Measurements from ENCODE around the gene CDH4. TPM values are rescaled to one million over a fixed set of nuclear protein-coding genes. Genes with fewer than 3 reads are reported as not detected.

Gene CDH4
- total RNA-seq, 2 donors from 2014 or later = 0.05 to 2.2 TPM

- TF ChIP-seq POLR2A (IDR thresholded peaks at IDR 0.05) (no peak), CTCF (IDR thresholded peaks at IDR 0.05) (no peak), POLR2AphosphoS5 (IDR thresholded peaks at IDR 0.05) (no peak)
- Histone ChIP-seq H3K36me3 (no peaks in the 10 kb centered on the region), H3K9me3 (no peaks in the 10 kb centered on the region), H3K4me1 (replicated peaks) (no peaks in the 10 kb centered on the region), H3K27me3 (replicated peaks; ENCODE audit: insufficient read depth) (peaks cover 4% of the 10 kb centered on the region), H3K4me3 (no peak overlapping the region), H3K27ac (no peak overlapping the region)
- intact Hi-C loops (cut with DNase I) = no loop called here
- WGBS = 61% methylated on average over 29 of the region's 30 CpGs
- no peak for DNase-seq (ENCODE audit: low spot score)
These were observed 625.1 kb downstream of the CDH4 start for GRCh38 chr20:61876952-61877728.

GRCh38 chr20:61877776-61878477, 625.9 kb downstream of the CDH4 start:
- Histone ChIP-seq H3K4me3 (no peak overlapping the region), H3K27ac (no peak overlapping the region), H3K27me3 (replicated peaks; ENCODE audit: insufficient read depth) (peaks cover 5% of the 10 kb centered on the region), H3K4me1 (replicated peaks) (no peaks in the 10 kb centered on the region), H3K36me3 (no peaks in the 10 kb centered on the region), H3K9me3 (no peaks in the 10 kb centered on the region)
- DNase-seq (ENCODE audit: low spot score) = no peak
- TF ChIP-seq POLR2A (IDR thresholded peaks at IDR 0.05) (no peak), POLR2AphosphoS5 (IDR thresholded peaks at IDR 0.05) (no peak), CTCF (IDR thresholded peaks at IDR 0.05) (no peak)
- WGBS = 86% methylated on average over 23 of the region's 23 CpGs
- intact Hi-C loops (cut with DNase I) = no loop called here

- H3K36me3 ChIP-seq = no peaks in the 10 kb centered on the region
- intact Hi-C loops (cut with DNase I) = no loop called here
- H3K4me3 ChIP-seq = no peak overlapping the region
- no peak for TF ChIP-seq CTCF (IDR thresholded peaks at IDR 0.05)
- TF ChIP-seq POLR2AphosphoS5 (IDR thresholded peaks at IDR 0.05) = no peak
- TF ChIP-seq POLR2A (IDR thresholded peaks at IDR 0.05) = no peak
- peaks cover 10% of the 10 kb centered on the region for H3K27me3 ChIP-seq (replicated peaks; ENCODE audit: insufficient read depth)
- no peaks in the 10 kb centered on the region for H3K9me3 ChIP-seq
- 84% methylated on average over 31 of the region's 31 CpGs for WGBS
- DNase-seq (ENCODE audit: low spot score) = no peak
- H3K4me1 ChIP-seq (replicated peaks) = no peaks in the 10 kb centered on the region
- H3K27ac ChIP-seq = no peak overlapping the region
These were observed 626.6 kb downstream of the CDH4 start for GRCh38 chr20:61878478-61879302.

GRCh38 chr20:61879303-61879620, 627.2 kb downstream of the CDH4 start:
- Histone ChIP-seq H3K36me3 (no peaks in the 10 kb centered on the region), H3K27me3 (replicated peaks; ENCODE audit: insufficient read depth) (peaks cover 10% of the 10 kb centered on the region), H3K9me3 (no peaks in the 10 kb centered on the region), H3K4me1 (replicated peaks) (no peaks in the 10 kb centered on the region), H3K4me3 (no peak overlapping the region), H3K27ac (no peak overlapping the region)
- TF ChIP-seq POLR2A (IDR thresholded peaks at IDR 0.05) (no peak), CTCF (IDR thresholded peaks at IDR 0.05) (no peak), POLR2AphosphoS5 (IDR thresholded peaks at IDR 0.05) (no peak)
- intact Hi-C loops (cut with DNase I) = no loop called here
- DNase-seq (ENCODE audit: low spot score) = no peak
- WGBS = 86% methylated on average over 10 of the region's 10 CpGs

All from prostate gland (tissue), 2 donors.